Kidney (tissue), 14 donors: ENCODE data around the gene TULP4. TPM values are rescaled to one million over a fixed set of nuclear protein-coding genes. Genes with fewer than 3 reads are reported as not detected.
"Not testable (repeated sequence)": the region's sequence is repeated elsewhere in the genome, so short reads cannot be mapped to it uniquely, and the experiment has no call there.

Experiments
- DNase-seq, 5 donors: peaks; one replicate each; pipeline ENCODE4 v3.0.0-alpha.2; 2013 to 2020
- FAIRE-seq: peaks from 2 replicates; lab custom pipeline; 2012; peaks lifted over from hg19 to GRCh38; lab: Jason Lieb, UNC
- H3K27ac ChIP-seq, 2 donors: one replicate each; pipeline ENCODE4 v1.7.0; 2013; ENCODE audit warnings: low read depth in 2 of 2, low read length in 2 of 2, inconsistent platforms in 1 of 2
- H3K27me3 ChIP-seq: one replicate; pipeline ENCODE4 v1.7.1; 2013; ENCODE audit warnings: low read length, inconsistent platforms; ENCODE audit not compliant: control insufficient read depth, insufficient read depth
- H3K36me3 ChIP-seq, 3 donors: one replicate each; pipeline versions ENCODE4 v1.7.0 to v1.7.1; 2013; ENCODE audit warnings: low read length in 3 of 3, control low read depth in 1 of 3, inconsistent platforms in 1 of 3; ENCODE audit not compliant: insufficient read depth in 3 of 3, control insufficient read depth in 2 of 3
- H3K4me1 ChIP-seq, 3 donors: one replicate each; pipeline versions ENCODE4 v1.7.0 to v1.7.1; 2013; ENCODE audit warnings: low read length in 3 of 3, inconsistent platforms in 1 of 3, low read depth in 1 of 3; ENCODE audit not compliant: control insufficient read depth in 2 of 3, insufficient read depth in 2 of 3
- H3K4me3 ChIP-seq, 3 donors: one replicate each; pipeline versions ENCODE4 v1.7.0 to v1.8.1; 2013; ENCODE audit warnings: low read length in 3 of 3, control low read depth in 1 of 3, inconsistent platforms in 1 of 3
- H3K9ac ChIP-seq, 3 donors: one replicate each; pipeline versions ENCODE4 v1.7.0 to v1.7.1; 2013; ENCODE audit warnings: low read length in 3 of 3, control low read depth in 1 of 3, inconsistent platforms in 1 of 3
- H3K9me3 ChIP-seq, 3 donors: one replicate each; pipeline versions ENCODE4 v1.7.0 to v1.7.1; 2013; ENCODE audit warnings: low read length in 3 of 3, control low read depth in 1 of 3, inconsistent platforms in 1 of 3; ENCODE audit not compliant: control insufficient read depth in 2 of 3, insufficient read depth in 1 of 3
- intact Hi-C: fragments of 100-400 bp; cut with DNase I; formaldehyde crosslinking; loops from one replicate; pipeline ENCODE4 v1.11.1; 2022
- polyA plus RNA-seq: library from polyadenylated mRNA; stranded (reverse); fragments of 350-450 nt; fragmentation: Illumina TruSeq; extraction: RNeasy Lipid Tissue Mini Kit (QIAGEN cat#74804); gene quantifications from one replicate; pipeline ENCODE4 v1.2.3, GENCODE V29; 2014; ENCODE audit warnings: low read depth, low replicate concordance; ENCODE audit not compliant: insufficient read depth
- total RNA-seq: library from RNA; stranded (reverse); fragmentation: NEBNext Ultra II Directional; extraction: Animal tissue kit (Norgen Biotek cat#: 25700); gene quantifications from one replicate; pipeline ENCODE4 v1.2.1, GENCODE V29; 2021
- TF ChIP-seq, protein P1 (sequence below): IDR thresholded peaks from 3 replicates; pipeline ENCODE4 v1.5.1; 2012; ENCODE audit warnings: mild to moderate bottlenecking, moderate library complexity, borderline replicate concordance; ENCODE audit not compliant: insufficient read depth; ENCODE audit errors: extremely low read depth
- donor health status: control.
- donor health status: control.
- donor health status: control.
- donor health status: control.
- donor health status: control.
- donor health status: DM: yes; HTN: yes; CAD: no.
- donor health status: Normal renal cell carcinoma (clear cell type).

The TULP4 gene
- total and polyA plus RNA-seq, 2 donors from 2014 or later: 3.3 to 114 TPM

DNA sequence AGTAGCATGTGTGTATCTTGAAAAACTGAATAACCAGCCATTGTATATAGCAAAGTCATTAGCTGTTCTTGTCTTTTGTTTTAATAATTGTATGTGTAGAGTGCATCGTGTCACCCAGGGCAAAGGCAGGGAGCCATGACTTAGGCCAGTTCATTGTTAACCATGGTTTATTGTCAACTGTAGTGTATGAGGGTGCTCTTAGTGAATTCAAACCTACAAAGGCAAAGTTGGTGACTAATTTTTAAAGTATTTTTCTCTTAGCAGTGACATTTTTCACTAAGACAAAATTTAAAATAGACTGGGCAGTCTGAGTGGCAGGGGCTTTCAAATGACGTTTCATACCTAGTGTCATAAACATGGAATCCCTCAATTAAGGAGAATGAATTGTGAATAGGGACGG is 79.0 kb downstream of the TULP4 start:
- no peak for FAIRE-seq
- Histone ChIP-seq H3K27me3 (no peaks in the 10 kb centered on the region), H3K4me3 (no peak overlapping the region), H3K36me3 (no peaks in the 10 kb centered on the region), H3K9ac (no peak overlapping the region), H3K4me1 (no peaks in the 10 kb centered on the region), H3K27ac (no peak overlapping the region), H3K9me3 (no peaks in the 10 kb centered on the region)
- intact Hi-C loops: no loop called here
- DNase-seq: no peak
- TF ChIP-seq, protein P1, sequence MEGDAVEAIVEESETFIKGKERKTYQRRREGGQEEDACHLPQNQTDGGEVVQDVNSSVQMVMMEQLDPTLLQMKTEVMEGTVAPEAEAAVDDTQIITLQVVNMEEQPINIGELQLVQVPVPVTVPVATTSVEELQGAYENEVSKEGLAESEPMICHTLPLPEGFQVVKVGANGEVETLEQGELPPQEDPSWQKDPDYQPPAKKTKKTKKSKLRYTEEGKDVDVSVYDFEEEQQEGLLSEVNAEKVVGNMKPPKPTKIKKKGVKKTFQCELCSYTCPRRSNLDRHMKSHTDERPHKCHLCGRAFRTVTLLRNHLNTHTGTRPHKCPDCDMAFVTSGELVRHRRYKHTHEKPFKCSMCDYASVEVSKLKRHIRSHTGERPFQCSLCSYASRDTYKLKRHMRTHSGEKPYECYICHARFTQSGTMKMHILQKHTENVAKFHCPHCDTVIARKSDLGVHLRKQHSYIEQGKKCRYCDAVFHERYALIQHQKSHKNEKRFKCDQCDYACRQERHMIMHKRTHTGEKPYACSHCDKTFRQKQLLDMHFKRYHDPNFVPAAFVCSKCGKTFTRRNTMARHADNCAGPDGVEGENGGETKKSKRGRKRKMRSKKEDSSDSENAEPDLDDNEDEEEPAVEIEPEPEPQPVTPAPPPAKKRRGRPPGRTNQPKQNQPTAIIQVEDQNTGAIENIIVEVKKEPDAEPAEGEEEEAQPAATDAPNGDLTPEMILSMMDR: no peak

DNA sequence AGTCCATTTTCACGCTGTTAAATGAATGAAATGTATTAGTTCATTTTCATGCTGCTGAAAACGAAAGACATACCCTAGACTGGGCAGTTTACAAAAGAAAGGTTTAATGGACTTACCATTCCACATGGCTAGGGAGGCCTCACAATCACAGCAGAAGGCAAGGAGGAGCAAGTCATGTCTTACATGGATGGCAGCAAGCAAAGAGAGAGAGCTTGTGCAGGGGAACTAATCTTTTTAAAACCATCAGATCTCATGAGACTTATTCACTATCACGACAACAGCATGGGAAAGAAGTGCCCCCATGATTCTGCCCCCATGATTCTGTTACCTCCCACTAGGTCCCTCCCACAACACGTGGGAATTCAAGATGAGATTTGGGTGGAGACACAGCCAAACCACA is 79.7 kb downstream of the TULP4 start:
- H3K9ac ChIP-seq, FAIRE-seq, H3K4me1 ChIP-seq, H3K9me3 ChIP-seq, H3K36me3 ChIP-seq, H3K27me3 ChIP-seq, intact Hi-C loops, DNase-seq, H3K4me3 ChIP-seq, H3K27ac ChIP-seq: not testable (repeated sequence)

DNA sequence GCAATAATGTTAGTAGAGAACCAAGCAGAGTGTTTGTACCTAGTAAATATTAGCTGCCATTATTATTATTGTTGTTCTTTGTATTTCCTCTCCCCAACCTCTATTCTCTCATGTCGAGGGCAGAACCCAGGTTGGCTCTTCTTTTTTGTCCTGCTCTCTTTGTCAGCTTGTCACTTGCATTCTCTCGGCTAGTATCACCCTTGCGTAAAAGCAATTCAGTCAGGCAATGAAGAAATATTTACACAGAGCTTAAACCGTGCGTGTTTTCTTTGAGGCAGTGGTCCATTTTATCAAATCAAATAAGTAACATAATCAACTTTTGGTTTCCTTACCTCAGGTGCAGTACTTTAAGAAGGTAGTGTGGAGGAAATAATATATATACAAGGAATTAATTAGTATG is 83.9 kb downstream of the TULP4 start:
- Histone ChIP-seq H3K27ac (no peak overlapping the region), H3K36me3 (no peaks in the 10 kb centered on the region), H3K9ac (no peak overlapping the region), H3K4me1 (peaks cover 0 to 6% (median 0%) of the 10 kb centered on the region in 3 donors), H3K27me3 (no peaks in the 10 kb centered on the region), H3K9me3 (no peaks in the 10 kb centered on the region), H3K4me3 (no peak overlapping the region)
- intact Hi-C loops: no loop called here
- FAIRE-seq (no peak), DNase-seq (no peak)
- TF ChIP-seq, protein P1: no peak

DNA sequence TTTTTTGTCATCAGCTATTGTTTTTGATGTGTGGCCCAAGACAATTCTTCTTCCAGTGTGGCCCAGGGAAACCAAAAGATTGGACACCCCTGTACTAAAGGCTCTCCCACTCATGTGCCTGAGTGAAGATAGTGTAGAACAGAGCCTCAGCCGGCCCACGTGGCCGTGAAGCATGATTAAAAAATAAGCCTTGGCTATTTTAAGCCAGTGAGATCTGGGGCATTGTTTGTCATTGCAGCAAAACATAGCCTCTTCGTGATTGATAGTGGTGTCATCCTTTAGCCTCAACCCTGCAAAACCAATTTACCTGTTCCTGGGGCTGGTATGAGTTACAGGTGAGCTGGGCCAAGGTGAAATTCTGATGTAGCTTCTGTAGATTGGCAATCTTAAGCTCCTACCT is 85.3 kb downstream of the TULP4 start:
- intact Hi-C loops: no loop called here
- Histone ChIP-seq H3K4me1 (peaks cover 0 to 6% (median 0%) of the 10 kb centered on the region in 3 donors), H3K36me3 (no peaks in the 10 kb centered on the region), H3K9ac (no peak overlapping the region), H3K4me3 (no peak overlapping the region), H3K27me3 (no peaks in the 10 kb centered on the region), H3K9me3 (no peaks in the 10 kb centered on the region), H3K27ac (no peak overlapping the region)
- TF ChIP-seq, protein P1: no peak
- FAIRE-seq (no peak), DNase-seq (no peak)
